Vagina (tissue), 2 donors: ENCODE results near the gene AVEN.

Source experiments
- CTCF ChIP-seq, 3 experiments: fragments of 450-650 bp in 2 of 3; fragments of 200-600 bp in 1 of 3; sonication (generic) in 1 of 3; IDR thresholded peaks; one replicate each; pipeline ENCODE4 v1.5.1; 2017 to 2019; ENCODE audit warnings: antibody characterized with exemption in 3 of 3, mild to moderate bottlenecking in 2 of 3, moderate library complexity in 2 of 3
- POLR2A ChIP-seq, 2 donors: fragments of 450-650 bp; IDR thresholded peaks; one replicate each; pipeline ENCODE4 v1.6.1; 2017; ENCODE audit warnings: antibody characterized with exemption in 2 of 2, mild to moderate bottlenecking in 2 of 2, moderate library complexity in 2 of 2

GRCh38 chr15:33859992-33860545 is 178.9 kb downstream of the AVEN start:
- TF ChIP-seq CTCF (IDR thresholded peaks at IDR 0.05) (no peak), POLR2A (IDR thresholded peaks at IDR 0.05) (no peak)
